Endothelial cell of umbilical vein (primary cell): ENCODE measurements around the gene CALY. TPM values are rescaled to one million over a fixed set of nuclear protein-coding genes. Genes with fewer than 3 reads are reported as not detected.
A peak's percentile ranks its signal among the peaks of the same experiment; 100 is the strongest.

ENCODE experiments used
- Bru-seq: library from RNA; stranded (reverse); fragments of 400-500 nt; gene quantifications from one replicate; lab custom pipeline; 2021; lab: Mats Ljungman, UMichigan
- BruChase-seq, 2 experiments: library from RNA; stranded (reverse); fragments of 400-500 nt; gene quantifications; one replicate each; lab custom pipeline; 2021; lab: Mats Ljungman, UMichigan
- BruUV-seq: library from RNA; stranded (reverse); fragments of 400-500 nt; replicated peaks from 2 replicates; lab custom pipeline; 2021; lab: Mats Ljungman, UMichigan
- CTCF ChIA-PET: fragments of 300-600, 350-600 bp; sonication (Branson Sonifier 250); formaldehyde crosslinking; loops from one replicate; lab custom pipeline; 2021; ENCODE audit warnings: antibody characterized with exemption, inconsistent platforms; lab: Charles Lee
- POLR2A ChIA-PET: fragments of 300-600, 350-600 bp; sonication (Branson Sonifier 250); formaldehyde crosslinking; loops from one replicate; lab custom pipeline; 2021; ENCODE audit warnings: antibody characterized with exemption, inconsistent platforms; lab: Charles Lee
- DNase-seq: peaks from one replicate; pipeline ENCODE4 v3.0.0-alpha.2; 2011; ENCODE audit warnings: low read depth, low spot score
- FAIRE-seq: peaks from 2 replicates; lab custom pipeline; 2011; peaks lifted over from hg19 to GRCh38; lab: Jason Lieb, UNC
- H2AFZ ChIP-seq: 2 replicates; pipeline ENCODE4 v1.6.0; 2012; ENCODE audit warnings: low read depth, low read length, control low read depth, inconsistent platforms
- H3K27ac ChIP-seq: 2 replicates; pipeline ENCODE4 v1.5.1; 2011; ENCODE audit warnings: low read depth, mild to moderate bottlenecking, control low read depth, low read length, moderate library complexity; ENCODE audit not compliant: insufficient read depth
- H3K27me3 ChIP-seq, 2 experiments: 2 replicates each; pipeline versions ENCODE4 v1.6.0 to v1.6.1; 2011; ENCODE audit warnings: low read length in 2 of 2, mixed read lengths in 1 of 2; ENCODE audit not compliant: control insufficient read depth in 2 of 2, insufficient read depth in 2 of 2
- H3K36me3 ChIP-seq, 2 experiments: 2 replicates in 1 of 2; 3 replicates in 1 of 2; pipeline ENCODE4 v1.5.1; 2011; ENCODE audit warnings: low read length in 2 of 2, mild to moderate bottlenecking in 1 of 2, moderate library complexity in 1 of 2; ENCODE audit not compliant: control insufficient read depth in 2 of 2, insufficient read depth in 2 of 2; ENCODE audit errors: extremely low read depth in 1 of 2
- H3K4me1 ChIP-seq: 3 replicates; pipeline ENCODE4 v1.5.1; 2011; ENCODE audit warnings: mild to moderate bottlenecking, low read length; ENCODE audit not compliant: control insufficient read depth, insufficient read depth; ENCODE audit errors: extremely low read depth
- H3K4me2 ChIP-seq: 2 replicates; pipeline ENCODE4 v1.6.1; 2011; ENCODE audit warnings: low read length, control low read depth, mixed read lengths; ENCODE audit not compliant: insufficient read depth
- H3K4me3 ChIP-seq, 3 experiments: fragments of 200-600 bp in 1 of 3; sonication (generic), shearing (Covaris generic) in 1 of 3; replicated peaks in 1 of 3; 2 replicates each; pipeline ENCODE4 v1.5.1; 2011 to 2016; ENCODE audit warnings: control low read depth in 3 of 3, low read length in 3 of 3, mild to moderate bottlenecking in 2 of 3, inconsistent platforms in 1 of 3, low read depth in 1 of 3, moderate library complexity in 1 of 3; ENCODE audit not compliant: insufficient read depth in 1 of 3
- H3K79me2 ChIP-seq: 2 replicates; pipeline ENCODE4 v1.6.0; 2012; ENCODE audit warnings: low read length, inconsistent platforms; ENCODE audit not compliant: control insufficient read depth, insufficient read depth
- H3K9ac ChIP-seq: replicated peaks from 2 replicates; pipeline ENCODE3; 2011; ENCODE audit warnings: low read length, control low read depth; ENCODE audit not compliant: insufficient read depth; ENCODE audit errors: extremely low read depth
- H3K9me1 ChIP-seq: replicated peaks from 3 replicates; pipeline ENCODE4 v1.6.0; 2011; ENCODE audit warnings: mild to moderate bottlenecking, low read length; ENCODE audit not compliant: control insufficient read depth, insufficient read depth; ENCODE audit errors: extremely low read depth
- H3K9me3 ChIP-seq: replicated peaks from 2 replicates; pipeline ENCODE4 v1.5.1; 2012; ENCODE audit warnings: low read length, inconsistent platforms; ENCODE audit not compliant: control insufficient read depth, insufficient read depth
- H4K20me1 ChIP-seq: replicated peaks from 2 replicates; pipeline ENCODE3; 2011; ENCODE audit warnings: mild to moderate bottlenecking, low read length; ENCODE audit not compliant: control insufficient read depth, insufficient read depth; ENCODE audit errors: extremely low read depth
- EZH2 ChIP-seq: IDR thresholded peaks from 2 replicates; pipeline ENCODE4 v1.6.1; 2012; ENCODE audit warnings: borderline replicate concordance, low read depth, mild to moderate bottlenecking, moderate library complexity, low read length, inconsistent platforms; ENCODE audit not compliant: severe bottlenecking
- FOS ChIP-seq: IDR thresholded peaks from 2 replicates; pipeline ENCODE4 v1.6.1; 2011; ENCODE audit warnings: mild to moderate bottlenecking, low read length, moderate library complexity, borderline replicate concordance; ENCODE audit not compliant: insufficient read depth
- GATA2 ChIP-seq: IDR thresholded peaks from 2 replicates; pipeline ENCODE4 v1.7.0; 2011; ENCODE audit warnings: low read depth, mild to moderate bottlenecking, moderate library complexity, mixed read lengths, low read length; ENCODE audit not compliant: insufficient read length, insufficient read depth
- JUN ChIP-seq: IDR thresholded peaks from 2 replicates; pipeline ENCODE4 v1.6.1; 2011; ENCODE audit warnings: borderline replicate concordance, low read depth; ENCODE audit not compliant: insufficient read length, insufficient read depth
- MAX ChIP-seq: IDR thresholded peaks from 2 replicates; pipeline ENCODE4 v1.6.1; 2011; ENCODE audit not compliant: insufficient read depth, insufficient read length
- MYC ChIP-seq: IDR thresholded peaks from one replicate; pipeline ENCODE4 v1.6.1; 2011; ENCODE audit warnings: mild to moderate bottlenecking, low read depth, low read length
- POLR2A ChIP-seq: IDR thresholded peaks from 2 replicates; pipeline ENCODE4 v1.6.1; 2012; ENCODE audit warnings: low read depth, mild to moderate bottlenecking, control low read depth, low read length
- POLR2AphosphoS5 ChIP-seq: IDR thresholded peaks from 2 replicates; pipeline ENCODE4 v1.6.1; 2012; ENCODE audit warnings: low read depth, mild to moderate bottlenecking, control low read depth, low read length, moderate library complexity; ENCODE audit not compliant: insufficient read depth
- dilution Hi-C: fragments of 300-500 bp; cut with MboI; formaldehyde crosslinking; loops from one replicate; pipeline ENCODE4 v1.15.0; 2019; ENCODE audit warnings: low sequenced_read_pairs; ENCODE audit not compliant: extremely low pct_ligation_motif_present
- intact Hi-C: fragments of 100-400 bp; cut with micrococcal nuclease; formaldehyde crosslinking; loops from one replicate; pipeline ENCODE4 v1.10.0; 2022
- long read RNA-seq: library from polyadenylated mRNA; stranded (forward); transcript quantifications from one replicate; pipeline ENCODE4 v2.0.0, GENCODE V29; 2021
- polyA minus RNA-seq, 3 experiments: library from RNA; depleted of rRNA, polyadenylated mRNA; stranded (reverse); fragments of >200 nt; gene quantifications; 1 replicate in 1 of 3; 2 replicates in 2 of 3; pipeline ENCODE4 v1.2.3, GENCODE V29; 2011
- polyA plus RNA-seq, 4 experiments: library from polyadenylated mRNA; depleted of rRNA in 3 of 4; stranded (reverse) in 3 of 4; unstranded in 1 of 4; fragments of >200 nt; gene quantifications; 2 replicates each; pipeline versions ENCODE4 v1.2.1 to v1.2.3, GENCODE V29; 2011 to 2012; ENCODE audit warnings: missing spikeins in 1 of 4
- total RNA-seq: library from RNA; stranded (reverse); gene quantifications from 2 replicates; pipeline ENCODE4 v1.2.3, GENCODE V29; 2021
- TF ChIP-seq, protein P1 (sequence below), 2 donors: IDR thresholded peaks; 1 replicate in 1 of 2; 2 replicates in 1 of 2; pipeline ENCODE4 v1.5.1; 2011; ENCODE audit warnings: low read length in 2 of 2, mild to moderate bottlenecking in 2 of 2, moderate library complexity in 2 of 2, control low read depth in 1 of 2, inconsistent platforms in 1 of 2, low read depth in 1 of 2; ENCODE audit not compliant: insufficient read depth in 1 of 2; ENCODE audit errors: extremely low read depth in 1 of 2

The CALY gene
- total RNA-seq (not detected in 2 replicates), polyA plus RNA-seq (not detected in 2 replicates), polyA minus RNA-seq (not detected in 2 replicates), Bru-seq, nascent RNA (percentile 4 among the genes with signal in this experiment), BruChase-seq, experiment 1, labeled RNA remaining after a 6-hour chase (not detected), BruChase-seq, experiment 2, labeled RNA remaining after a 2-hour chase (not detected)
- polyA plus RNA-seq (2011; cell fraction: cytosol; rRNA removed): not detected in 2 replicates
- polyA plus RNA-seq (2011; cell fraction: nucleus; rRNA removed): 0.08 TPM in 1 of 2 replicates, not detected in the other
- polyA plus RNA-seq (2012): not detected in 2 replicates
- polyA minus RNA-seq (2011; cell fraction: cytosol; rRNA and poly(A)+ RNA removed): not detected
- polyA minus RNA-seq (2011; cell fraction: nucleus; rRNA and poly(A)+ RNA removed): not detected in 2 replicates
- long read RNA-seq: 0 reads

- POLR2A ChIA-PET: no interaction called here
- H3K27ac ChIP-seq: no peak within 1 kb of the TSS
- FAIRE-seq (no peak), DNase-seq (no peak)
- H3K9ac ChIP-seq: no peak within 1 kb of the TSS
- no peaks in the 10 kb centered on the region for H3K79me2 ChIP-seq
- BruUV-seq: no TSS peak
- CTCF ChIA-PET: no interaction called here
- H2AFZ ChIP-seq: no peak within 1 kb of the TSS
- no peaks in the 10 kb centered on the region for H3K9me1 ChIP-seq
- TF ChIP-seq FOS (no peak), EZH2 (peak; percentile 72)
- H3K4me3 ChIP-seq: no peak within 1 kb of the TSS
- peaks cover 17 to 36% of the 10 kb centered on the region in 2 experiments for H3K27me3 ChIP-seq
- no peaks in the 10 kb centered on the region for H3K4me1 ChIP-seq
- no peak within 1 kb of the TSS for H3K4me2 ChIP-seq
- no peaks in the 10 kb centered on the region for H4K20me1 ChIP-seq
- dilution Hi-C loops: no loop called here
- intact Hi-C loops: no loop called here
- no peaks in the 10 kb centered on the region for H3K36me3 ChIP-seq
- no peaks in the 10 kb centered on the region for H3K9me3 ChIP-seq
These were observed at the start of gene CALY for GRCh38 chr10:133336577-133337369. TSS of gene CALY (minus strand) at chr10:133336896. CDS start at chr10:133328989, 7,907 bp downstream.

DNA sequence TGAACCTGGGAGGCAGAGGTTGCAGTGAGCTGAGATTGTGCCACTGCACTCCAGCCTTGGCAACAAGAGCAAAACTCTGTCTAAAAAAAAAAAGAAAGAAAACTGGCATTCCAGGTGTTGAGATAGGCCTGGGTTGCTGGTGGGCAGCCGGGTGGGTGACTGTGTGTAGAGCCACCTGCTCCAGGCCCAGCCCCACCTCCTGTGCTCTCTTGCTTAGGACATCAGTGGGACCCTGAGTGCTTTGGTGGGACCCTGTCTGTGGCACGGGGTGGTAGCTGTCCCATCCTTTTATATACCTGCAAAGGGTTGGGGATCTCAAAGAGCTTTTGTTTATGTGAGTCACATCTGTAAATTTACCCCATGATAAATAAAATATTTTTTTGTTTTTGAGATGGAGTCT, 48.5 kb upstream of the CALY start:
- dilution Hi-C loops: no loop called here
- H3K27ac ChIP-seq: no peak overlapping the region
- H3K36me3 ChIP-seq: no peaks in the 10 kb centered on the region
- DNase-seq: no peak
- TF ChIP-seq MYC: no peak
- no peak for TF ChIP-seq POLR2AphosphoS5
- TF ChIP-seq, protein P1, sequence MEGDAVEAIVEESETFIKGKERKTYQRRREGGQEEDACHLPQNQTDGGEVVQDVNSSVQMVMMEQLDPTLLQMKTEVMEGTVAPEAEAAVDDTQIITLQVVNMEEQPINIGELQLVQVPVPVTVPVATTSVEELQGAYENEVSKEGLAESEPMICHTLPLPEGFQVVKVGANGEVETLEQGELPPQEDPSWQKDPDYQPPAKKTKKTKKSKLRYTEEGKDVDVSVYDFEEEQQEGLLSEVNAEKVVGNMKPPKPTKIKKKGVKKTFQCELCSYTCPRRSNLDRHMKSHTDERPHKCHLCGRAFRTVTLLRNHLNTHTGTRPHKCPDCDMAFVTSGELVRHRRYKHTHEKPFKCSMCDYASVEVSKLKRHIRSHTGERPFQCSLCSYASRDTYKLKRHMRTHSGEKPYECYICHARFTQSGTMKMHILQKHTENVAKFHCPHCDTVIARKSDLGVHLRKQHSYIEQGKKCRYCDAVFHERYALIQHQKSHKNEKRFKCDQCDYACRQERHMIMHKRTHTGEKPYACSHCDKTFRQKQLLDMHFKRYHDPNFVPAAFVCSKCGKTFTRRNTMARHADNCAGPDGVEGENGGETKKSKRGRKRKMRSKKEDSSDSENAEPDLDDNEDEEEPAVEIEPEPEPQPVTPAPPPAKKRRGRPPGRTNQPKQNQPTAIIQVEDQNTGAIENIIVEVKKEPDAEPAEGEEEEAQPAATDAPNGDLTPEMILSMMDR (IDR thresholded peaks at IDR 0.05; ENCODE audit: extremely low read depth in 1 of 2, insufficient read depth in 1 of 2, low read depth in 1 of 2, low read length in 2 of 2): no peak
- no peak for TF ChIP-seq MAX
- TF ChIP-seq GATA2: no peak
- TF ChIP-seq EZH2: no peak
- no peak for TF ChIP-seq FOS
- TF ChIP-seq JUN: no peak
- no peak for TF ChIP-seq POLR2A
- no peak overlapping the region for H3K4me2 ChIP-seq
- H4K20me1 ChIP-seq: no peaks in the 10 kb centered on the region
- ChIA-PET POLR2A (no interaction called here), CTCF (no interaction called here)
- no peaks in the 10 kb centered on the region for H3K27me3 ChIP-seq
- H3K9me3 ChIP-seq: no peaks in the 10 kb centered on the region
- no peak overlapping the region for H2AFZ ChIP-seq
- H3K4me3 ChIP-seq: no peak overlapping the region
- no peaks in the 10 kb centered on the region for H3K79me2 ChIP-seq
- no peak for FAIRE-seq
- H3K9ac ChIP-seq: no peak overlapping the region
- BruUV-seq: no TSS peak
- H3K9me1 ChIP-seq: no peaks in the 10 kb centered on the region
- intact Hi-C loops: no loop called here
- H3K4me1 ChIP-seq: peaks cover 2% of the 10 kb centered on the region
